ENCODE results near the gene GREB1. TPM values are rescaled to one million over a fixed set of nuclear protein-coding genes. Genes with fewer than 3 reads are reported as not detected.

GREB1 gene
- total and polyA plus RNA-seq, 2 of the 4 experiments (the other 2 are of a cell fraction), result 0.05 TPM; not detected in 1

DNA sequence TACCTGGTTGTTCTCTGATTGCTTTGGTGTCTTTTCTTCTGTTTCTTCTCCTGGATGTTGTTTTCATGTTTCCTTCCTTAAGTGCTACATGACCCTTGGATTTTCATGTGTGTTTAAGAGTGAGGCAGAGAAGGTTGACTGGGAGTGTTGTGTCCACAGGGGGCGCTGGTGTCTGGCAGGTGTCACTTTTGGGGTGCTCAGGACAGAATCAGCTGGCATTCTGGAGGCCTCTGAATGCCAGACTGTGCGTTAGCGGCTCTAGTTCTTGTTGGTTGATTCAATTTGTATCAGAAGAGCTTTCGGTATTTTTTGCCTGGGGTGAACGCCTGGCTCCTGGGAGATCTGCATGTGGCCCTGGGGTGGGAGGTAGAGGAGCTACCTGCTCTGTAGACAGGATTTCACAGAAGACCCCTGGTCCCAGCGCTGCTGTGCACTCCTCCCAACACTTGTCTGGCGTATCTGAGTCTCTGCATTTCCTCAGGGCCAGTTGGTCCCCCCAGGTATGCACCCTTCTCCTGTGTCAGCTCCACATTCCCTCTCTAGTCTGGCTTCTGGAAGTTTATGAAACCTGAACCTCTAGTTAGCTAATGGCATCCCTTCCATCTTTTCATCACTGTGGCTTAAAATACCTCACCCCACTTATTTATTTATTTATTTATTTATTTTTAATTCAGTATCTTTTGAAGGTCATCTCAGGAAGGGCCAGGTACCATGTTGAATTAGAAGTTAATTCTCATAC is 1.1 kb downstream of the GREB1 start:
- no peak overlapping the region; the same call in 2 of the 3 replicates for H2BK15ac ChIP-seq (ENCODE audit: low read depth, low read length)
- H2BK120ac ChIP-seq (ENCODE audit: low read depth, low read length), result no peak overlapping the region
- no peak overlapping the region for H3K23ac ChIP-seq (ENCODE audit: low read depth, low read length)
- no peak overlapping the region for H4K91ac ChIP-seq (ENCODE audit: insufficient read depth, low read depth, low read length)
- H3K9me1 ChIP-seq (ENCODE audit: insufficient read depth, low read length), result no peaks in the 10 kb centered on the region
- H2AFZ ChIP-seq (replicated peaks; ENCODE audit: low read length, poor library complexity), result no peak overlapping the region
- POLR2A ChIA-PET (ENCODE audit: unreplicated experiment), result no interaction called here
- peaks cover 33% of the 10 kb centered on the region for H3K27me3 ChIP-seq (ENCODE audit: control insufficient read depth, insufficient read depth, low read length)
- H3K36me3 ChIP-seq (ENCODE audit: control insufficient read depth, insufficient read depth, low read length), result no peaks in the 10 kb centered on the region
- H3K9me3 ChIP-seq (ENCODE audit: control insufficient read depth, insufficient read depth, low read length), result no peaks in the 10 kb centered on the region
- H4K8ac ChIP-seq (ENCODE audit: low read depth in 2 of 2, low read length in 2 of 2), result no peak overlapping the region
- no peaks in the 10 kb centered on the region for H3K79me1 ChIP-seq (ENCODE audit: low read depth in 1 of 2, low read length in 2 of 2)
- no peak overlapping the region for H3K27ac ChIP-seq (ENCODE audit: insufficient read depth, low read length)
- DNase-seq (no peak), ATAC-seq (ENCODE audit: low read depth) (no peak)
- no peak overlapping the region for H2AK5ac ChIP-seq (ENCODE audit: low read depth, low read length)
- H3K18ac ChIP-seq (ENCODE audit: low read depth, low read length), result no peak overlapping the region
- intact Hi-C loops (cut with micrococcal nuclease) (no loop called here), dilution Hi-C loops (cut with HindIII; ENCODE audit: low sequenced_read_pairs, unreplicated experiment) (no loop called here), in situ Hi-C loops (cut with MboI; ENCODE audit: low sequenced_read_pairs) (no loop called here)
- H2BK20ac ChIP-seq (ENCODE audit: low read depth, low read length), result no peak overlapping the region
- no peak overlapping the region for H3K4me2 ChIP-seq (ENCODE audit: low read depth, low read length)
- no peaks in the 10 kb centered on the region for H3K4me1 ChIP-seq (ENCODE audit: control insufficient read depth, insufficient read depth, low read length)
- no peak overlapping the region for H3K4ac ChIP-seq (ENCODE audit: low read depth, low read length)
- H3K4me3 ChIP-seq (ENCODE audit: insufficient read depth, low read depth, low read length), result no peak overlapping the region
- no peak overlapping the region for H2AK9ac ChIP-seq (replicated peaks; ENCODE audit: low read depth, low read length, poor library complexity)
- no peak overlapping the region for H3K14ac ChIP-seq (replicated peaks; ENCODE audit: low read depth, low read length)
- TF ChIP-seq MAZ (IDR thresholded peaks at IDR 0.05; ENCODE audit: borderline replicate concordance, low read depth, low read length) (no peak), BHLHE40 (IDR thresholded peaks at IDR 0.05; ENCODE audit: low read depth, low read length) (no peak), RAD21 (IDR thresholded peaks at IDR 0.05; ENCODE audit: low read length) (no peak), CHD1 (IDR thresholded peaks at IDR 0.05; ENCODE audit: low read depth, low read length) (no peak), MXI1 (IDR thresholded peaks at IDR 0.05; ENCODE audit: borderline replicate concordance, low read depth, low read length) (no peak), RFX5 (IDR thresholded peaks at IDR 0.05; ENCODE audit: low read depth, low read length) (no peak), FOS (IDR thresholded peaks at IDR 0.05; ENCODE audit: low read depth, low read length) (no peak), MAFK (IDR thresholded peaks at IDR 0.05; ENCODE audit: low read depth, low read length) (no peak), CEBPB (IDR thresholded peaks at IDR 0.05; ENCODE audit: low read depth, low read length) (no peak), NFE2L2 (IDR thresholded peaks at IDR 0.05; ENCODE audit: low read depth, low read length) (no peak), RCOR1 (IDR thresholded peaks at IDR 0.05; ENCODE audit: insufficient replicate concordance, low read length) (no peak)
- TF ChIP-seq, protein P1, sequence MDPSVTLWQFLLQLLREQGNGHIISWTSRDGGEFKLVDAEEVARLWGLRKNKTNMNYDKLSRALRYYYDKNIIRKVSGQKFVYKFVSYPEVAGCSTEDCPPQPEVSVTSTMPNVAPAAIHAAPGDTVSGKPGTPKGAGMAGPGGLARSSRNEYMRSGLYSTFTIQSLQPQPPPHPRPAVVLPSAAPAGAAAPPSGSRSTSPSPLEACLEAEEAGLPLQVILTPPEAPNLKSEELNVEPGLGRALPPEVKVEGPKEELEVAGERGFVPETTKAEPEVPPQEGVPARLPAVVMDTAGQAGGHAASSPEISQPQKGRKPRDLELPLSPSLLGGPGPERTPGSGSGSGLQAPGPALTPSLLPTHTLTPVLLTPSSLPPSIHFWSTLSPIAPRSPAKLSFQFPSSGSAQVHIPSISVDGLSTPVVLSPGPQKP (IDR thresholded peaks at IDR 0.05; ENCODE audit: borderline replicate concordance, low read depth, low read length), result no peak
- TF ChIP-seq, protein P2, sequence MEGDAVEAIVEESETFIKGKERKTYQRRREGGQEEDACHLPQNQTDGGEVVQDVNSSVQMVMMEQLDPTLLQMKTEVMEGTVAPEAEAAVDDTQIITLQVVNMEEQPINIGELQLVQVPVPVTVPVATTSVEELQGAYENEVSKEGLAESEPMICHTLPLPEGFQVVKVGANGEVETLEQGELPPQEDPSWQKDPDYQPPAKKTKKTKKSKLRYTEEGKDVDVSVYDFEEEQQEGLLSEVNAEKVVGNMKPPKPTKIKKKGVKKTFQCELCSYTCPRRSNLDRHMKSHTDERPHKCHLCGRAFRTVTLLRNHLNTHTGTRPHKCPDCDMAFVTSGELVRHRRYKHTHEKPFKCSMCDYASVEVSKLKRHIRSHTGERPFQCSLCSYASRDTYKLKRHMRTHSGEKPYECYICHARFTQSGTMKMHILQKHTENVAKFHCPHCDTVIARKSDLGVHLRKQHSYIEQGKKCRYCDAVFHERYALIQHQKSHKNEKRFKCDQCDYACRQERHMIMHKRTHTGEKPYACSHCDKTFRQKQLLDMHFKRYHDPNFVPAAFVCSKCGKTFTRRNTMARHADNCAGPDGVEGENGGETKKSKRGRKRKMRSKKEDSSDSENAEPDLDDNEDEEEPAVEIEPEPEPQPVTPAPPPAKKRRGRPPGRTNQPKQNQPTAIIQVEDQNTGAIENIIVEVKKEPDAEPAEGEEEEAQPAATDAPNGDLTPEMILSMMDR (conservative IDR thresholded peaks at IDR 0.05; ENCODE audit: low read depth, low read length), result no peak
- TF ChIP-seq, protein P3, sequence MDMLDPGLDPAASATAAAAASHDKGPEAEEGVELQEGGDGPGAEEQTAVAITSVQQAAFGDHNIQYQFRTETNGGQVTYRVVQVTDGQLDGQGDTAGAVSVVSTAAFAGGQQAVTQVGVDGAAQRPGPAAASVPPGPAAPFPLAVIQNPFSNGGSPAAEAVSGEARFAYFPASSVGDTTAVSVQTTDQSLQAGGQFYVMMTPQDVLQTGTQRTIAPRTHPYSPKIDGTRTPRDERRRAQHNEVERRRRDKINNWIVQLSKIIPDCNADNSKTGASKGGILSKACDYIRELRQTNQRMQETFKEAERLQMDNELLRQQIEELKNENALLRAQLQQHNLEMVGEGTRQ (IDR thresholded peaks at IDR 0.05; ENCODE audit: low read depth, low read length), result no peak
- WGBS, 2 experiments (ENCODE audit: extremely low coverage in 2 of 2, insufficient read length in 1 of 2), result 59% methylated on average over 5 of the region's 7 CpGs; no CpG with 5 or more reads in 1 of the 2 experiments
- H4K20me1 ChIP-seq (ENCODE audit: insufficient read depth, low read length), result no peaks in the 10 kb centered on the region
- BruUV-seq (replicated peaks), result no TSS peak
- CTCF ChIA-PET, result no interaction called here
- H4K5ac ChIP-seq (ENCODE audit: low read depth, low read length), result no peak overlapping the region
- no peak overlapping the region for H2BK5ac ChIP-seq (ENCODE audit: low read depth, low read length, poor library complexity, severe bottlenecking)
- H3K56ac ChIP-seq (ENCODE audit: extremely low read depth, insufficient read depth, low read length), result no peak overlapping the region
- no peak overlapping the region for H3K9ac ChIP-seq (ENCODE audit: low read depth, low read length)

Data from IMR-90 (cell line).